Esophagus squamous epithelium (tissue), 4 donors: ENCODE data around the gene BMP7.

Source experiments
- CTCF ChIP-seq, 6 experiments: fragments of 450-650 bp in 4 of 6; fragments of 200-600 bp in 2 of 6; sonication (generic) in 2 of 6; IDR thresholded peaks; one replicate each; pipeline ENCODE4 v1.5.1; 2016 to 2019; ENCODE audit warnings: antibody characterized with exemption in 6 of 6, mild to moderate bottlenecking in 4 of 6, moderate library complexity in 4 of 6
- POLR2A ChIP-seq, 4 donors: fragments of 450-650 bp; IDR thresholded peaks; one replicate each; pipeline ENCODE4 v1.6.1; 2017; ENCODE audit warnings: antibody characterized with exemption in 4 of 4, mild to moderate bottlenecking in 4 of 4, moderate library complexity in 3 of 4

- TF ChIP-seq CTCF (IDR thresholded peaks at IDR 0.05) (no peak), POLR2A (IDR thresholded peaks at IDR 0.05) (no peak)
Observed at GRCh38 chr20:57128044-57128757, 138.2 kb downstream of the BMP7 start.
